Smooth muscle cell of the pulmonary artery (primary cell): Measurements from ENCODE around the gene PCDHGA5. TPM values are rescaled to one million over a fixed set of nuclear protein-coding genes. Genes with fewer than 3 reads are reported as not detected.

Source experiments
- total RNA-seq: library from RNA; depleted of rRNA; stranded (reverse); fragments of >200 nt; gene quantifications from 2 replicates; pipeline ENCODE4 v1.2.3, GENCODE V29; 2014

Gene PCDHGA5
- total RNA-seq: 1.8 and 2.3 TPM in 2 replicates

DNA sequence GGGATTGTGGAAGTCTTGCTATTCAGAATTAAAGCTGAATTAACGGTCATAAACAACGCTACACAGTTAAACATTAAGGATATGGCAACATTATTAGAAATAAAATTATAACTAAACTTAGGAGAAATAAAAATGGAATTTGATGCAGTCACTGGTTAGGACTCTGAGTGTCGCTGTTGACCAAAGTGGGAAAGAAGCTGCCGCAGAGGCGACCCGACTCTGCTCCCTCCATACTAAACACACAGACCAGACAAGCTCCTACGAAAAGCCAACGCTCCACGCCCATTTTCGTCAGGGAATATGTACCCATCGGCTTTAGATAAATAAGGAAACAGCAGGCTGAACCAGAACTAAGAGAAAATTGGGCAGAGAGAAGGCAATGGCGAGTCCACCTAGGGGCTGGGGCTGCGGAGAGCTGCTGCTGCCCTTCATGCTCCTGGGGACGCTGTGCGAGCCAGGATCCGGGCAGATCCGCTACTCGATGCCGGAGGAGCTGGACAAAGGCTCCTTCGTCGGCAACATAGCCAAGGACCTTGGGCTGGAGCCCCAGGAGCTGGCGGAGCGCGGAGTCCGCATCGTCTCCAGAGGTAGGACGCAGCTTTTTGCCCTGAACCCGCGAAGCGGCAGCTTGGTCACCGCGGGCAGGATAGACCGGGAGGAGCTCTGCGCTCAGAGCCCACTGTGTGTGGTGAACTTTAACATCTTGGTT, at the start of gene PCDHGA5:
Gene PCDHGA5, plus strand, starts transcription at position 211 of the 709 bp plus-strand sequence. Its CDS starts 169 bp downstream, at position 380.

DNA sequence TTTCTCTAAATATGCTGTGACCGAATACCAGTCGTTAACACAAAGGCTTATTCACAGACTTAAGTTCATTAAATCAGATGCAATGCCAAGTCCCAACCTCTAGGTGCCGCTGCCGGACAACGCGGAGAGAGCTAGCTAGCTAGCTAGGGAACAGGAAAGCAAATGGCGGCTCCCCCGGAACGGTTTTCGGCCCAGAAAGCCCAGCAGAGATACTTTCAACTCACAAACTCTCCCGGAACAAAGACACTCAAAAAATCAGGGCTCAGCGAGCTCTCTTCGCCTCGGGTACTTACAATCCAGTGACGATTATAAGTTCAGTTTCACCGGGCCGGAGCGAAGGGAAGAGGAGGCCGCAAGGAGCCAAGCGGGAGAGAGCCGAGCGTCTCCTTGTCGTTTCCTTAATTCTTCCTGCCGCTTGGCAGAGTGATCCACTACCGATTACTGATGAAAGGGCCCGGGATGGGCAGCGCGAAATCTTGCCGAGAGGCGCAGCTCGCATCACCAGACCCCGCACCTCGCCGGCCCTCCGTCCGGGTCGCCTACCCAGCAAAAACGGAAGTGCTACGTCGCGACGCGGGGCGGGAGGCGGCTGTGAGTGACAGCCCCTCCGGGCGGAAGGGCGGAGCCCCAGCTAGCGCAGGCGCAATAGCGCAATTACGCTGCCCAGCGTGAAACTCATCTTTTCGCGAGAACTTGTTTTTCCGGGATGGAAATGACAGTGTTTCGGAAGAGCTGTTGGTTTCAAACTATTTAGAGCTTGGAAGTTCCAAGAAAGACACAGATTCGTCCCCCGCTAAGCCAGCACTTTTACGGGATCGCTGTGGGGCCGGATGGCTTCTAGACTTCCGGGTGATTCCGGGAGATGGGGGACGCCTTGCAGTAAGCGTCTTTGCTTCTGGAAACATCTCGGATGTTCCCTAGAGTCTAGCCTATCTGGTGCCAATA, 43.5 kb upstream of the PCDHGA5 start, which contains the start of gene TAF7:
Gene TAF7, minus strand, starts transcription at position 560 of the 945 bp plus-strand sequence. CDS start 740 bp downstream, outside the sequence.

DNA sequence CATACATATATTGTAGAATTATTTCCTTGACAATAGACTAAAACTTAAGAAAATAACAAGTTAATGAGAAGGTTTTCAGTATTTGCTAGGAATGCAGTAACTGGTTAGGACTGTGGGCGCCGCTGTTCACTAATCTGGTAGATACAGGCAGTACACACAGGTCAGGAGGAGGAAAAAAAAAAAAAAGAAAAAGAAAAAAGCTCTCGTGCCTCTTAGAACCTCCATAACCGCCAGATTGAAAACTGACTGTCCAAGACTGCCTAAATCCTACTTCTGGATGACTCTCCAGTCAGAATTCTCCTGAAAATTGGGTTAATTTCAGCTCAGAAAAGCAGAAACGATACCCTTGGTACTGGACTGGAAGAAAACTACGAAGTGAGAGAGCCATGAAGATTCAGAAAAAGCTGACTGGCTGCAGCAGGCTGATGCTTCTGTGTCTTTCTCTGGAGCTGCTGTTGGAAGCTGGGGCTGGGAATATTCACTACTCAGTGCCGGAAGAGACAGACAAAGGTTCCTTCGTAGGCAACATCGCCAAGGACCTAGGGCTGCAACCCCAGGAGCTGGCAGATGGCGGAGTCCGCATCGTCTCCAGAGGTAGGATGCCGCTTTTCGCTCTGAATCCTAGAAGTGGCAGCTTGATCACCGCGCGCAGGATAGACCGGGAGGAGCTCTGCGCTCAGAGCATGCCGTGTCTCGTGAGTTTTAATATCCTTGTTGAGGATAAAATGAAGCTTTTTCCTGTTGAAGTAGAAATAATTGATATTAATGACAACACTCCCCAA, 33.5 kb upstream of the PCDHGA5 start, which contains the start of gene PCDHGA1:
Gene PCDHGA1, plus strand, starts transcription at position 216 of the 782 bp plus-strand sequence.

DNA sequence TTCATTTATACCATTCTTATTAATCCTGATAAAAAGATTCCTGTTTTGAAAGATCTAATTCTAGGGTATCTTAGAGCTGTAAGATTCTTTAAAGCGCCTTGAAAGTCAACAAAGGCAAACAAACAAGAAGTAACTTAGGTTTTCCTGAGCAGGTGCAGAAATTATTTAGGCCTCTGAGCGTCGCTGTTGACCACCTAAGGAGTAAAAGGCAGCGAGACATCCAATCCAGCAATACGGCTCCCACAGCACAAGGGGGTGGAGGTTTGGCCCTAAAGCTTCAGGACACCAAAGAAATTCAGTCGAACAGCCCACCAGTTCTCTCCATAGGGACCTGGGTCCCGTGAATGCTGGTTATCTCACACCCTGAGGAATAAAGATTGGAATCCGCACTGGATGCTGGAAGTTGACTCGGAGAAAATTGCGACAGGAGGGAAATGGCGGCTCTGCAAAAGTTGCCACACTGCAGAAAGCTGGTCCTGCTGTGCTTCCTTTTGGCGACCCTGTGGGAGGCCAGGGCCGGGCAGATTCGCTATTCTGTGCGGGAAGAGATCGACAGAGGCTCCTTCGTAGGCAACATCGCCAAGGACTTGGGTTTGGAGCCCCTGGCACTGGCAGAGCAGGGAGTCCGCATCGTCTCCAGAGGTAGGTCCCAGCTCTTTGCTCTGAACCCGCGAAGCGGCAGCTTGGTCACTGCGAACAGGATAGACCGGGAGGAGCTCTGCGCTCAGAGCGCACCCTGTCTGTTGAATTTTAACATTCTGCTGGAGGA, 25.2 kb upstream of the PCDHGA5 start, which contains the start of gene PCDHGA2:
Gene PCDHGA2, plus strand, starts transcription at position 223 of the 769 bp plus-strand sequence.

DNA sequence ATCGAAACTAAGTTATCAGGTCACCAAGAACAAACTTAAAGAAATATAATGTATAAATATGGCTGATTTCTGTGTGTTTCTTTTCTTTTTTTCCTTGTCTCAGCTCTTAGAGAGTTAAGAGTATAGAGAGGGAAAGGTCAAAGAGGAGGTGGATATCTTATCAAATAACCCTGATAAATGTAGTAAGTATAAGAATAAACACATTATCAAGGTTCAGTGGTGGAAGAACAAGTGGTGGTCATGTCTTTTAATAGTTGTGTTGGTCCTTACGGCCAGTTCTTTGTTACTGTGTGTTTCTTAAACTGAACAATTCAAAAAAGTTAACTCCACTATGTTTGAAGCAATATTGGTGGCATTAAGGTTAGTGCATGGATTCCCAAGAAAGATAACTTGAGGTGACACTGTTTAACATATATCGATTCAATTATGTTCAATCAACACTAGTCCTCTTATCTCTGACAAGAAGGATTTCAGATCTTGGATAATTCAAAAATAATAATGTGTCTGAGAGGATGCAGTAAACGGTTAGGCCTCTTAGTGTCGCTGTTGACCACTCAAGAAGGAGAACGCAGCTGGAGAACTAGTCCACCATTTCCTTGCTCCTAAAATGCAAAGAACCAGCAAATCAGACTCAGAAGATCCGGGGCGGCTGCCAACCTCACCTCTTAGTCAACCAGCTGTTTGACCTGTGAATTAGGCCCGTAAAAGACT, 20.6 kb upstream of the PCDHGA5 start, which contains the start of gene PCDHGA3:
Gene PCDHGA3, plus strand, starts transcription at position 588 of the 711 bp plus-strand sequence. CDS start 205 bp downstream, outside the sequence.

DNA sequence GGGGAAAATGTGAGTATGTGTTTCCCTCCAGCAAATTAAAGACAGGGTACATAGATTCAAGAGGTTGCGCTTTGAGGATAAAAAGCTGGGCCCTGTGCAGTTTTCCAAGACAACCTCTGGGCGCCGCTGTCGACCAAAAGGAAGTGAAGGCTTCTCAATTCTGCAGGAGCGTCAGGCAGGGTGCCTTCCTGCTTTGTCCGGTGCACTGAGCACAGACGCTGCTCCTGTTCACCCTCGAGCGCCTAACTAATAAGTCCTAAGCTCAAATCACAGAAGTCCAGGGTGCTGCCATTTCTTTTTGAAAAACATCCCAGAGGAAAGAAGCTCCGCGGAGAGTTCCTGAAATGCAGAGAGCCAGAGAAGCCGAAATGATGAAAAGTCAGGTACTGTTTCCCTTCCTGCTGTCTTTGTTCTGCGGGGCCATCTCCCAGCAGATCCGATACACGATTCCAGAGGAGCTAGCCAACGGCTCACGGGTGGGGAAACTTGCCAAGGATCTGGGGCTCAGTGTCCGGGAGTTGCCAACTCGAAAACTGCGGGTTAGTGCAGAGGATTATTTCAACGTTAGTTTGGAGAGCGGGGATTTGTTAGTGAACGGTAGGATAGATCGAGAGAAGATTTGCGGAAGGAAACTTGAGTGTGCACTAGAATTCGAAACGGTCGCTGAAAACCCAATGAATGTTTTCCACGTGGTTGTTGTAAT, 13.9 kb upstream of the PCDHGA5 start, which contains the start of gene PCDHGB1:
Gene PCDHGB1, plus strand, starts transcription at position 183 of the 703 bp plus-strand sequence. Its CDS starts 162 bp downstream, at position 345.

DNA sequence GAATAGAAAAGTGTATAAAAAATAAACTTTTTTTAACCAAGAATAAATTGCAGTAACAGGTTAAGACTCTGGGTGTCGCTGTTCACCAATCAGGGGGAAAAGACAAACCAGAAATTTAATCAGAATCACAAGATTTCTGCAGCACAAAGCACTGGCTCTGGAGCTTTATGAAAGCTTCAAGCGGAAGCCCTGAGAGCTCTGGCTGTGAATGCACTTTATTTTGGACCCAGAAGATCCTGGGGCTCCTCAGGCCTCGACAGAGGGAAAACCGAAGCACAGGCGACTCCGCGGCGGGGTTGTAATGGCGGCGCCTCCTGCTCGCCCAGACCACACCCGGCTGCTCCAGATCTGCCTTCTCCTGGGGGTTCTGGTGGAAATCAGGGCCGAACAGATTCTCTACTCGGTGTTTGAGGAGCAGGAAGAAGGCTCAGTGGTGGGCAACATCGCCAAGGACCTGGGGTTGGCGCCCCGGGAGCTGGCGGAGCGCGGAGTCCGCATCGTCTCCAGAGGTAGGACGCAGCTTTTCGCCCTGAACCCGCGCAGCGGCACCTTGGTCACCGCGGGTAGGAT, 9.0 kb upstream of the PCDHGA5 start, which contains the start of gene PCDHGA4:
Gene PCDHGA4, plus strand, starts transcription at position 122 of the 570 bp plus-strand sequence. Its CDS starts 87 bp downstream, at position 209.

DNA sequence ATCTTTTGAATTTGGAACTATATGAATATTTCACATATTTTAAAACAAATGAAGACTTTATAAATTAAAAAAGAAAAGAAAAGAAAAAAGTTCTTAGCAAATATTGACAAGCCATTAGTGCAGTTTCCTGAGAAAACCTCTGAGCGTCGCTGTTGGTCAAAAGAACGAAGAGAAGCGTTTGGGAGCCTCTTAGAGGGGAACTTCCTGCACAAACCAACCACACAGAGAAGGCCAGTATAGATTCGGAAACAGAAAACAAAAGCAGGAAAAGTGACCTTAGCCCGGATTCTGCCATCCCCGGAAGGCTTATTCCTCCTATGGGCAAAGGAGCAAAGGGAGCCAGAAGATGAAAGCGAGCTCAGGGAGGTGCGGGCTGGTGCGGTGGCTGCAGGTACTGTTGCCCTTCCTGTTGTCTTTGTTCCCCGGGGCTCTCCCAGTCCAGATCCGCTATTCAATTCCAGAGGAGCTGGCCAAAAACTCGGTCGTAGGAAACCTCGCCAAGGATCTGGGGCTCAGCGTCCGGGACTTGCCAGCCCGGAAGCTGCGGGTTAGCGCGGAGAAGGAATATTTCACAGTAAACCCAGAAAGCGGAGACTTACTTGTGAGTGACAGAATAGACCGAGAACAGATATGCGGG, 4.1 kb upstream of the PCDHGA5 start, which contains the start of gene PCDHGB2:
Gene PCDHGB2, plus strand, starts transcription at position 205 of the 637 bp plus-strand sequence. Its CDS starts 142 bp downstream, at position 347.

DNA sequence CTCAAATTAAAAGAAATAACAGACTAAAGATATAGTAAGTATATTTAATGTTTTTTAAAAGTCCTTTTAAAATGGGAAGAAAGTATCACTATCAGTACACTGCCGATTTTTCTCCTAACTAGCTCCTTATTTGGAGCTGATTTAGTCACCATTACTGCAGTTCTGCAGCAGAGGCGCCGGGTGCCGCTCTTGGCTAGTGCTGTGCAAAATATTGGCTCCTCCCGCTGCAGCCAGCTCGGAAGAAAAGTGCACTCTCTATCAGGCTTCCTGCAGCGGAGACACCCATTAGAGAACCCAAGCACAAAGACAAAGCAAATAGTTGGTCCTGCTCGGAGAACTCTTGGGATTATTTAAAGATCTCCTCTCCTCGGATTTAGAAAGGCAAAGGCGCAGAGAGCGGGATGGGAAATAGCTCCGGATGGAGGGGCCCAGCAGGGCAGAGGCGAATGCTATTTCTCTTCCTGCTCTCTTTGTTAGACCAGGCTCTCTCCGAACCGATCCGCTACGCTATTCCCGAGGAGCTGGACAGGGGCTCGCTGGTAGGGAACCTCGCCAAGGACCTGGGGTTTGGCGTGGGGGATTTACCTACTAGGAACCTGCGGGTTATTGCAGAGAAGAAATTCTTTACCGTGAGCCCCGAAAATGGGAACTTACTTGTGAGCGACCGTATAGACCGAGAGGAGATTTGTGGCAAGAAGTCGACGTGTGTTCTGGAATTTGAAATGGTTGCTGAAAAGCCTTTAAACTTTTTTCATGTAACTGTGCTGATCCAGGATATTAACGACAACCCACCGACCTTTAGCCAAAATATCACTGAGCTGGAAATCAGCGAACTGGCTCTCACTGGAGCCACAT, 6.3 kb downstream of the PCDHGA5 start, which contains the start of gene PCDHGB3:
Gene PCDHGB3, plus strand, starts transcription at position 249 of the 855 bp plus-strand sequence. Its CDS starts 153 bp downstream, at position 402.

DNA sequence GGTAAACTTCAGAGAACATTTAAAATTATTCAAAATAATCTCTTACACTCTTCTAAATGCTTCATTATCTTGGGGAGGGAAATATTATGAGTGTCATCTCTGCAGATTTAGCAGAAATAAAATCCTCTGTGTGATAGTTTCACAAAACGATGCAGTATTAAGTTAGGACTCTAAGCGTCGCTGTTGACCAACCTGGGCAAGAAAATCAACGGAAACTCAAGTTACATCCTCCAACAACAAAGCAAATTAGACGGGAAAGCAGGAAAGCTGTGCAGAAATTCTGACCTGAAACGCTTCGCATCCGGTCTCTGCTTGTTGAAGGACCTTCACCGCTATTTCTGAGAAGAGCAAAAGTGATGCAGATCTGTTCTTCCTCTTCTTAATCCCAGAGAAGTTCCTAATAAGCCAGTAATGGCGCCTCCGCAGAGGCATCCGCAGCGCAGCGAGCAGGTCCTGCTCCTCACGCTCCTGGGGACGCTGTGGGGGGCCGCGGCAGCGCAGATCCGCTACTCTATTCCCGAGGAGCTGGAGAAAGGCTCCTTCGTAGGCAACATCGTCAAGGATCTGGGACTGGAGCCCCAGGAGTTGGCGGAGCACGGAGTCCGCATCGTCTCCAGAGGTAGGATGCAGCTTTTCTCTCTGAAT, 9.8 kb downstream of the PCDHGA5 start, which contains the start of gene PCDHGA6:
Gene PCDHGA6, plus strand, starts transcription at position 219 of the 645 bp plus-strand sequence. Its CDS starts 193 bp downstream, at position 412.

DNA sequence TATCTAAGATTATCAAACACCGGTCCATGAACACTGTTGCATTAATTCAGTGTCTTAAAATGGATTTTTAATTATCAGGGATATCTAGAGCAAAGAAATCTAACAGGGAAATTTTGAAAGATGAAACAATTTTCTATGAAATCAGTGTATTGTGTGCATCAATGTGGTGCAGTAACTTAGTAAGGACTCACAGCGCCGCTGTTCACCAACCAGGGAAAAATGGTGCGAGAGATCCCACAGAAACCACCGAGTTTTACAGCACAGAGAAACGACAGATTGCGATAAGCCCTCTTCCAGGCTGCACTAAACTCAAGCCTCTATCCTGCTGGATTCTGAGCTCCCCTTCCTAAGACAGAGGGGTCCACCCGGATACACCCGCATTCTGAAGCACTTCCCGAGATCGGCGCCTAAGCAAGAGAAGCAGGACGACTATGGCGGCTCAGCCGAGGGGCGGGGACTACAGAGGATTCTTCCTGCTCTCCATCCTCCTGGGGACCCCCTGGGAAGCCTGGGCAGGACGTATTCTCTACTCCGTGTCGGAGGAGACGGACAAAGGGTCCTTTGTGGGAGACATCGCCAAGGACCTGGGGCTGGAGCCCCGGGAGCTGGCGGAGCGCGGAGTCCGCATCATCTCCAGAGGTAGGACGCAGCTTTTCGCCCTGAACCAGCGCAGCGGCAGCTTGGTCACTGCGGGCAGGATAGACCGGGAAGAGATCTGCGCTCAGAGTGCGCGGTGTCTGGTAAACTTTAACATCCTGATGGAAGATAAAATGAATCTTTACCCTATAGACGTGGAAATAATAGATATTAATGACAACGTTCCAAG, 18.7 kb downstream of the PCDHGA5 start, which contains the start of gene PCDHGA7:
Gene PCDHGA7, plus strand, starts transcription at position 274 of the 826 bp plus-strand sequence. Its CDS starts 158 bp downstream, at position 432.

DNA sequence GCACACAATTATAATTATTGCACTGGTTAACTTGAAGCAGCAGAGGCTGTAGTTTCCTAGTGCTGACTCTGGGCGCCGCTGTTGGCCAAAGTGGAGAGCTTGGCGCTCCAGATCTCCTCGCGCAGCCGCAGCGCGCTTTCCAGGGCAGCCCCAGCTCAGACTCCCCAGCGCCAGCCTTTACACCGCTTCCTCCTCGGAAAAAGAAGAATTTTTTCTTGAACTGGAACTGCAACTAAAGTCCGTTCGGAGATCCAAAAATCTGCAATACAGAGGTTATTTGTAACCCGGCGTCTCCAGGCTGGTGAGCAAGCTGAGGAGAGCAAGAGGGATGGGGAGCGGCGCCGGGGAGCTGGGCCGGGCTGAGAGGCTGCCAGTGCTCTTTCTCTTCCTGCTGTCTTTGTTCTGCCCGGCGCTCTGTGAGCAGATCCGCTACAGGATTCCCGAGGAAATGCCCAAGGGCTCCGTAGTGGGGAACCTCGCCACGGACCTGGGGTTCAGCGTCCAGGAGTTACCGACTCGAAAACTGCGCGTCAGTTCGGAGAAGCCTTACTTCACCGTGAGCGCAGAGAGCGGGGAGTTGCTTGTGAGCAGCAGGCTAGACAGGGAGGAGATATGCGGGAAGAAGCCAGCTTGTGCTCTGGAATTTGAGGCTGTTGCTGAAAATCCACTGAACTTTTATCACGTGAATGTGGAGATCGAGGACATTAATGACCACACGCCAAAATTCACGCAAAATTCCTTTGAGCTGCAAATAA, 23.8 kb downstream of the PCDHGA5 start, which contains the start of gene PCDHGB4:
Gene PCDHGB4, plus strand, starts transcription at position 142 of the 755 bp plus-strand sequence. Its CDS starts 187 bp downstream, at position 329.

DNA sequence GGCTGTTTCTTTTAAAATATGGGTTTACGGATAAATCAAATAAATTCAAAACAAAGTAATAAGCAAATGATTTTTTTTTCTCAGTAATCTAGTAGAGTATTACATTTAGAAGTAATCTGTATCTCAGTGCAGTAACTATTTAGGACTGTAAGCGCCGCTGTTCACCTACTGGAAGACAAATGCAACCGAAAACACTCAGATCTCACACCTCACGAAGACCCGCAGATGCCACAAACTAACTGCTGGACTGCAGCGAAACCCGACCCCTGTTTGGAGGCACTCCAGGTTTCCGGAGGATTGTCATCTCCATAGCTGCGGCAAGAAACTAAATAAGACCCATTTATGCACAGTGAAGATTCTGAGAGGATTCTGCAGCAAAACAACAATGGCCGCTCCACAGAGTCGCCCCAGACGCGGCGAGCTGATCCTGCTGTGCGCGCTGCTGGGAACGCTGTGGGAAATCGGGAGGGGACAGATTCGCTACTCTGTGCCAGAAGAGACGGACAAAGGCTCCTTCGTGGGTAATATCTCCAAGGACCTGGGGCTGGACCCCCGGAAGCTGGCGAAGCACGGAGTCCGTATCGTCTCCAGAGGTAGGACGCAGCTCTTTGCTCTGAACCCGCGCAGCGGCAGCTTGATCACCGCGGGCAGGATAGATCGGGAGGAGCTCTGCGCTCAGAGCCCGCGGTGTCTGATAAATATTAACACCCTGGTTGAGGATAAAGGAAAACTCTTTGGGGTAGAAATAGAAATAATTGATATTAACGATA, 28.7 kb downstream of the PCDHGA5 start, which contains the start of gene PCDHGA8:
Gene PCDHGA8, plus strand, starts transcription at position 205 of the 770 bp plus-strand sequence. Its CDS starts 181 bp downstream, at position 386.

